HL-60 (cell line): ENCODE results near the gene MACROD2.

ENCODE experiments used
- TF ChIP-seq, protein P1 (sequence below): IDR thresholded peaks from 2 replicates; pipeline ENCODE4 v1.6.1; 2012; ENCODE audit warnings: low read depth; ENCODE audit not compliant: insufficient replicate concordance
- TF ChIP-seq, protein P2 (sequence below): IDR thresholded peaks from one replicate; pipeline ENCODE4 v1.5.1; 2011; ENCODE audit warnings: low read length, control low read depth, inconsistent platforms; ENCODE audit not compliant: insufficient read depth

DNA sequence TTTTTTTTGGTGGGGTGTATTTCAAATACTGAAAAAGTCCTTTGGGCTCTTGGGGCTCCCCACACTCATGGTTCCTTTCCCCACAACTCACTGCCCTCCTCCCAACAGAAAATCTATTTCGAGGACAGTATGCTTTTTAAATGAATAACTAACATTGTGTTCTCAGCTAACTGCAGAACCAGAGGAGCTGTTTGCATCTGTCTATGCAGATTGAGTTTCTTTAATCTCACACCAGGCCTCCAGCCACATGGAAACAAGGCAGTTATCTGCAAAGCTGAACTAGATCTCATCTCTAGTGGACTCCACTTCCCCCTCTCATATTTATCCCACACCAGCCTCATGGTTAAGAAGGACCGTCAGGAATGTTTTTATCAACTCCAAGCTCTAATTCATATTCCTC, 1622.8 kb downstream of the MACROD2 start:
- TF ChIP-seq, protein P1, sequence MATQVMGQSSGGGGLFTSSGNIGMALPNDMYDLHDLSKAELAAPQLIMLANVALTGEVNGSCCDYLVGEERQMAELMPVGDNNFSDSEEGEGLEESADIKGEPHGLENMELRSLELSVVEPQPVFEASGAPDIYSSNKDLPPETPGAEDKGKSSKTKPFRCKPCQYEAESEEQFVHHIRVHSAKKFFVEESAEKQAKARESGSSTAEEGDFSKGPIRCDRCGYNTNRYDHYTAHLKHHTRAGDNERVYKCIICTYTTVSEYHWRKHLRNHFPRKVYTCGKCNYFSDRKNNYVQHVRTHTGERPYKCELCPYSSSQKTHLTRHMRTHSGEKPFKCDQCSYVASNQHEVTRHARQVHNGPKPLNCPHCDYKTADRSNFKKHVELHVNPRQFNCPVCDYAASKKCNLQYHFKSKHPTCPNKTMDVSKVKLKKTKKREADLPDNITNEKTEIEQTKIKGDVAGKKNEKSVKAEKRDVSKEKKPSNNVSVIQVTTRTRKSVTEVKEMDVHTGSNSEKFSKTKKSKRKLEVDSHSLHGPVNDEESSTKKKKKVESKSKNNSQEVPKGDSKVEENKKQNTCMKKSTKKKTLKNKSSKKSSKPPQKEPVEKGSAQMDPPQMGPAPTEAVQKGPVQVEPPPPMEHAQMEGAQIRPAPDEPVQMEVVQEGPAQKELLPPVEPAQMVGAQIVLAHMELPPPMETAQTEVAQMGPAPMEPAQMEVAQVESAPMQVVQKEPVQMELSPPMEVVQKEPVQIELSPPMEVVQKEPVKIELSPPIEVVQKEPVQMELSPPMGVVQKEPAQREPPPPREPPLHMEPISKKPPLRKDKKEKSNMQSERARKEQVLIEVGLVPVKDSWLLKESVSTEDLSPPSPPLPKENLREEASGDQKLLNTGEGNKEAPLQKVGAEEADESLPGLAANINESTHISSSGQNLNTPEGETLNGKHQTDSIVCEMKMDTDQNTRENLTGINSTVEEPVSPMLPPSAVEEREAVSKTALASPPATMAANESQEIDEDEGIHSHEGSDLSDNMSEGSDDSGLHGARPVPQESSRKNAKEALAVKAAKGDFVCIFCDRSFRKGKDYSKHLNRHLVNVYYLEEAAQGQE = no peak
- TF ChIP-seq, protein P2, sequence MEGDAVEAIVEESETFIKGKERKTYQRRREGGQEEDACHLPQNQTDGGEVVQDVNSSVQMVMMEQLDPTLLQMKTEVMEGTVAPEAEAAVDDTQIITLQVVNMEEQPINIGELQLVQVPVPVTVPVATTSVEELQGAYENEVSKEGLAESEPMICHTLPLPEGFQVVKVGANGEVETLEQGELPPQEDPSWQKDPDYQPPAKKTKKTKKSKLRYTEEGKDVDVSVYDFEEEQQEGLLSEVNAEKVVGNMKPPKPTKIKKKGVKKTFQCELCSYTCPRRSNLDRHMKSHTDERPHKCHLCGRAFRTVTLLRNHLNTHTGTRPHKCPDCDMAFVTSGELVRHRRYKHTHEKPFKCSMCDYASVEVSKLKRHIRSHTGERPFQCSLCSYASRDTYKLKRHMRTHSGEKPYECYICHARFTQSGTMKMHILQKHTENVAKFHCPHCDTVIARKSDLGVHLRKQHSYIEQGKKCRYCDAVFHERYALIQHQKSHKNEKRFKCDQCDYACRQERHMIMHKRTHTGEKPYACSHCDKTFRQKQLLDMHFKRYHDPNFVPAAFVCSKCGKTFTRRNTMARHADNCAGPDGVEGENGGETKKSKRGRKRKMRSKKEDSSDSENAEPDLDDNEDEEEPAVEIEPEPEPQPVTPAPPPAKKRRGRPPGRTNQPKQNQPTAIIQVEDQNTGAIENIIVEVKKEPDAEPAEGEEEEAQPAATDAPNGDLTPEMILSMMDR = no peak
